HS-5 (cell line): Measurements from ENCODE around the gene BRCA1.
"Not testable (repeated sequence)": the region's sequence is repeated elsewhere in the genome, so short reads cannot be mapped to it uniquely, and the experiment has no call there.

Experiments used
- DNase-seq: peaks from one replicate; pipeline ENCODE4 v3.0.0-alpha.2; 2012; ENCODE audit warnings: low read depth

Gene BRCA1

DNA sequence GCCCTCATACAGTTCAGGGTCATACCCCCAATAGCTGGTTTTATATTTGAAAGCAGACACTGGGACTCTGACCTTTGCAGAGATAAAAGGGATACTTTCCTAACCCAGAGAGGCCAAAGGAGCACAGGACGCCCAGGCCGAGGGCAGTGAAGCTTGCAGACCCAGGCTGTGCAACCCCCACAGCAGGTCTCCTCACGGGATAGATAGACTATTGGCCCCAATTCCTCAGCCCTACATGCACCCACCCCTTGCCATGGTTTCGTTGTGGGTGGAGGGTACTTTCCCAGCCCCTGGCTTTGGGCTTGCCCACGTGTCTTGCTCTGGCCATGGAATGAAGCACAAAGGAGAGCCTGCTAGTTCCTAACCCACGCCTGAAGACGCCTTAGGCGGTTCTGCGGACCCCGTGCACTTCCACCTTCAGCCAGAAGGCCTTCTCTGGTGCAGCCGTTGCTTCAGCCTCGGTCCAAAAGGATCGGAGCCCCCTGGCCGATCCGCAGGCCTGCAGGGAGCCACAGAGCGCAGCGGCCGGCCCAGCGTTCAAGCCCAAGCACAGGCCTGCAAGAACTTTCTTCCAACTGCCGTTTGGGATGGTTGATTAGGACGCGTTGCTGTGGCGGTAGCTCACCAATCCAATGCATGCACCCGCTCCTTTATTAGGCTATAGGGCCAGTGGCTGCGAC is 9.8 kb upstream of the BRCA1 start:
- no peak for DNase-seq

DNA sequence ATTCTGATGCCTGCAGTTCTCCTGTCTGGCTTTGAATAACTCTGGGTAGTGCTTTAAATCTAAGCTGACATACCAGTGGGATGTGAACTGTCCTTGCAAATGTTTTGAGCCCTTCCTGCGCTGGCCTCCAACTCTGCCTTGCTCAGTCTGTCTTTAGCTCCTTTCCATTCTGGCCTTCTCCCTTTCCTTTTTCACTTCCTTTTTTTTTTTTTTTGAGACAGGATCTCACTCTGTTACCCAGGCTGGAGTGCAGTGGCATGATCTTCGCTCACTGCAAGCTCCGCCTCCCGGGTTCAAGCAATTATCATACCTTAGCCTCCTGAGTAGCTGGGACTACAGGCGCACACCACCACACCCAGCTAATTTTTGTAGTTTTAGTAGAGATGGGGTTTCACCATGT is 8.3 kb upstream of the BRCA1 start:
- not testable (repeated sequence) for DNase-seq

DNA sequence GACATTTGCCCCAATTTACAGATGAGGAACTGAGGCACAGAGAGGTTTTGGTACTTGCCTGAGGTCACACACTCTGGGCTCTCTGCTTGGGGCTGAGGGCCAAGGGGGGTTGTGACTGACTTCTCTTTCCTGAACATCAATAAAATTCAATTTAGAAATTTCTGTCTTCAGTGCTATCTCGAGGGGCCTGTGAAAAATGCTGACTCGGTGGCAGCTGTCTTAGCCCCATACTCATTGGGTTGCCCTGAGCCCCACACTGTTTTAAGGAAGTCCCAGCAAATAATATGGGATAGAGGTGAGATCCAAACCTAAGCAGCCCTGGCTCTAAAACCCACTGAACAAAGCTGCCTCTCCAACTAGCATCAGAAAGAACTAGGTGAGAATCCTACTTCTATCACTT is 7.0 kb upstream of the BRCA1 start:
- DNase-seq, result no peak

DNA sequence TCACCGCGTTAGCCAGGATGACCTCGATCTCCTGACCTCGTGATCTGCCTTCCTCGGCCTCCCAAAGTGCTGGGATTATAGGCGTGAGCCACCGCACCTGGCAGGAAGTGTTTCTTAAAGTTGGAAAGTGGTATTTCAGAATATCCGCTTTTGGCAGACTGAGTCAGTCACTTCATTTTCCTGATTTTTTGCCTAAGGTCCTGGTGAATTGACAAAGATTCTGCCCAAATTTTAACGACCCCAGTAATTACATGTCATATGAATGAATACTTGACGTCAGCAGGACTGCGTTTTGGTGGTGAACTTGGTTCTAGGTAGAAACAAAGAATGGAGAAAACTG is 4.5 kb upstream of the BRCA1 start:
- DNase-seq, result no peak

DNA sequence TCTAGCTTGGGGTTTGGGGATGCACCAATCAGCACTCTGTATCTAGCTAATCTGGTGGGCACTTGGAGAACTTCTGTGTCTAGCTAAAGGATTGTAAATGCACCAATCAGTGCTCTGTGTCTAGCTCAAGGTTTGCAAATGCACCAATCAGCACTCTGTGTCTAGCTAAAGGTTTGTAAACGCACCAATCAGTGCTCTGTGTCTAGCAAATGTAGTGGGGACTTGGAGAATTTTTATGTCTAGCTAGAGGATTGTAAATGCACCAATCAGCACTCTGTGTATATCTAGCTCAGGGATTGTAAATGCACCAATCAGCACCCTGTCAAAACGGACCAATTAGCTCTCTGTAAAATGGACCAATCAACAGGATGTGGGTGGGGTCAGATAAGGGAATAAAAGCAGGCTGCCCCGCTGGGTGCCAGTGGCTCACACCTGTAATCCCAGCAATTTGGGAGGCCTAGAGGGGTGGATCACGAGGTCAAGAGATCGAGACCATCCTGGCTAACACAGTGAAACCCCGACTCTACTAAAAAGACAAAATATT is 2.2 kb upstream of the BRCA1 start:
- not testable (repeated sequence) for DNase-seq

DNA sequence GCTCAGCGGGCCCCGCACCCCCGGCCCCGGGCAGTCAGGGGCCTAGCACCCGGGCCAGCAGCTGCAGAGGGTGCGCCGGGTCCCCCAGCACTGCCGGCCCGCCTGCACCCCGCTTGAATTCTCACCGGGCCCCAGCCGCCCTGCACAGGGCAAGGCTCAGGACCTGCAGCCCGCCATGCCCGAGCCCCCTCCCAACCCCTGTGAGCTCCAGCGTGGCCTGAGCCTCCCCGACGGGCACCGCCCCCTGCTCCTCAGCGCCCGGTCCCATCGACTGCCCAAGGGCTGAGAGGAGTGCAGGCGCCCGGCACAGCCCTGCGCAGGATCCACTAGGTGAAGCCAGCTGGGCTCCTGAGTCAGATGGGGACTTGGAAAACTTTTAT is 1.7 kb upstream of the BRCA1 start:
- DNase-seq, result no peak

DNA sequence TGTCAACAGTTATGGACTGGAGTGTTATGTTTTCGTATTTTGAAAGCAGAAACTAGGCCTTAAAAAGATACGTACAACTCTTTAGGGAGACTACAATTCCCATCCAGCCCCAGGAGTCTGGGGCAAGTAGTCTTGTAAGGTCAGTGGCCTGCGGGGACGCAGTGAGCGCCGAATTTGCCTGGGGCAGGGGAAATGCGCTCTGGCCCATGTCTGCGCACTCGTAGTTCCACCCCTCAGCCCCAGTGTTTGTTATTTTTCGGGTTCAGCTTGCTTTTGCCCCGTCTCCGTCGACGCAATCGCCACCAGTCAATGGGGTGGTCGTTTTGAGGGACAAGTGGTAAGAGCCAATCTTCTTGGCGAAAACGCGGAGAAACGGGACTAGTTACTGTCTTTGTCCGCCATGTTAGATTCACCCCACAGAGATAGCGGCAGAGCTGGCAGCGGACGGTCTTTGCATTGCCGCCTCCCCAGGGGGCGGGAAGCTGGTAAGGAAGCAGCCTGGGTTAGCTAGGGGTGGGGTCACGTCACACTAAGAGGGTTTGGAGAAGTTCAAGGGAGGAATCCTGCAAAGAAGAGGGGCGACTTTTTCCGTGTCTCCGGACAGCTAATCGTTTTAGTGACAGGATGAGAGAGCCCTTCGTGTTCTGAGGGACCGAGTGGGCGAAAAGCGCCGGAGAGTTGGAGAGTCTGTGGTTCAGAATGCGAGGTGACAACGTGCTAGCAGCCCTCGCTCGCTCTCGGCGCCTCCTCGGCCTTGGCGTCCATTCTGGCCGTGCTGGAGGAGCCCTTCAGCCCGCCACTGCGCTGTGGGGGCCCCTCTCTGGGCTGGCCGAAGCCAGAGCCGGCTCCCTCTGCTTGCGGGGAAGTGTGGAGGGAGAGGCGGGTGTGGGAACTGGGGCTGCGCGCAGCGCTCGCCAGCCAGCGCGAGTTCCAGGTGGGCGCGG is 1.1 kb upstream of the BRCA1 start:
- no peak for DNase-seq

DNA sequence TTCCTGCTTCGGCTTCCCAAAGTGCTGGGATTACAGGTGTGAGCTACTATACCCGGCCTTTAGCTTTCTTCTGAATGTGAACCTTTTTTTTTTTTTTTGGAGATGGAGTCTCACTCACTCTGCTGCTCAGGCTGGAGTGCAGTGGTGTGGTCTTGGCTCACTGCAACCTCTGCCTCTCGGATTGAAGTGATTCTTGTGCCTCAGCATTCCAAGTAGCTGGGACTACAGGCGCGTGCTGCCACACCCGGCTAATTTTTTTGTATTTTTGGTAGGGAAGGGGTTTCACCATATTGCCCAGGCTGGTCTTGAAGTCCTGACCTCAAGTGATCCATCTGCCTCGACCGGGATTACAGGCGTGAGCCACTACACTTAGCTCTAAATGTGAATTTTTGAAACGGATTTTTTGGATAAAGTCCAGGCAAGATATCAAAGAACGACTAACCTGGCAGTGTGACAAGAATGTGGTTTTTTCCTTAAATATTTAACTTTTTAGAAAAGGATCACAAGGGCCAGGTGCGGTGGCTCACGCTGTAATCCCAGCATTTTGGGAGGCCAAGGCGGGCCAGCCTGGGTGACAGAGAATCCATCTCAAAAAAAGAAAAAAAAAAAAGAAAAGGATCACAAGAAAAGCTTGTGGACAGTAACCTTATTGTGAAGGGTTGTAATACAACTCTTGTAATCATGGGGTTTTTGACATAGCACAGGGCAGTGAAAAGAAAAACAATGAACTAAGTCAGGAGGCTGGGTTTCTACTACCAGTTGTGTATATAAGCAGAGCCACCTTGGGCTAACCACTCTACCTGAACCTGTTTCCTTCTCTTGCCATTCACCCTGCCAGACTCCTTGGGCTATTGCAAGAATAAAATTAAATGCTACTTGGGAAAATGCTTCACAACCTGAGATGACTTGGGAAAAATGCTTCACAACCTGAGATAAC is 6.2 kb downstream of the BRCA1 start:
- no peak for DNase-seq

DNA sequence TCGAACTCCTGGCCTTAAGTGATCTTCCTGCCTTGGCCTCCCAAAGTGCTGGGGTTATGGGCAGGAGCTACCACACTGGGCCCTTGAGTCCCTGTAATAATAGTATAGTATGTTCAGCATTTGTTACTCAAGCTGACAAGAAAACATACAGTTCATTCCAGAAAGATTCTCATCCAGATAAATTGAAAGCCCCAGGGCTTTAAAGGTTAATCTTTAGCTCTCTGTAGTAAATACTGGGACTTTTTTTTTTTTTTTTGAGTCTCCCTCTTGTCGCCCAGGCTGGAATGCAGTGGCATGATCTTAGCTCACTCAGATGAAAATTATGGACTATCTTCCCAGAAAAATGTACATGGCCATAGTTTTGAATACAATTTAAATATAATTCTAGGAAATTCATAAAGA is 11.0 kb downstream of the BRCA1 start:
- no peak for DNase-seq

DNA sequence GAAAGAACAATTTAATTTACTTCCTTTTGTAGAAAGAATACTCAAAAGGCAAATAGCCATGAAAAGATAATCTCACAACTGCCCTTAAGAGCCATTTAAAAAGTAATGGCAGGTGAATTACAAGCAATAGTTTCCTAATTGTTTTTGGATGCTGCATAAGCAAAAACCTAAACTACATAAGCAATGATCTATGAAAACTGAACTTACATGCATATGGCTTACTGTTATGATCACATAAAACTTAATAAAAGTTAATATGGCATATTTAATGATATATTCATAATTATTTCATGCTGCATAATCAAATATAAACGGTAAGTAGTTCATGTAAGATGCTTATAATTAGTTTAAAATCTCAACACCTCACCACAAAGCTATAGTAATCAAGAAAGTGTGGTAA is 18.6 kb downstream of the BRCA1 start:
- DNase-seq, result no peak

DNA sequence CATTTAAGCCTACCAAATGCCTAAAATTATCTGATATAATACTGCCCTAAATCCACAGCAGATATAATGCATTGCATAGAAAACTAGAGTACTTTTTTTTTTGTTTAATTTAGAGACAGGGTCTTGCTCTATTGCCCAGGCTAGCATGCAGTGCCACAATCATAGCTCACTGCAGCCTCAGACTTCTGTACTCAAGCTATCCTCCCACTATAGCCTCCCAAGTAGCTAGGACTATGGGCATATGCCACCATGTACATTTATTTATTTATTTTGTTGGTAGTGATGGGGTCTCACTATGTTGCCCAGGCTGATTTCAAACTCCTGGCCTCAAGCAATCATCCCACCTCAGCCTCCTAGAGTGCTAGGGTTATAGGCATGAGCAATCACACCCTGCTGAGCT is 20.0 kb downstream of the BRCA1 start:
- no peak for DNase-seq

DNA sequence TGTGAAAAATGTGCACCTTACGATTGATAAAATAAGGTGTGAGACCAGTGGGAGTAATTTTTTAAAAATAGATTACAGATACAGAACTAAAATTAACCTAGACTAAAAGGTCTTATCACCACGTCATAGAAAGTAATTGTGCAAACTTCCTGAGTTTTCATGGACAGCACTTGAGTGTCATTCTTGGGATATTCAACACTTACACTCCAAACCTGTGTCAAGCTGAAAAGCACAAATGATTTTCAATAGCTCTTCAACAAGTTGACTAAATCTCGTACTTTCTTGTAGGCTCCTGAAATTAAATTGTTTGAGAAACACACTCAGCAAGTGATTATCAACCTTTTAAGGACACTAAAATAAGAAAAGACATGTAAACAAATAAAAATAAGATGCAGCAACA is 20.5 kb downstream of the BRCA1 start:
- no peak for DNase-seq

DNA sequence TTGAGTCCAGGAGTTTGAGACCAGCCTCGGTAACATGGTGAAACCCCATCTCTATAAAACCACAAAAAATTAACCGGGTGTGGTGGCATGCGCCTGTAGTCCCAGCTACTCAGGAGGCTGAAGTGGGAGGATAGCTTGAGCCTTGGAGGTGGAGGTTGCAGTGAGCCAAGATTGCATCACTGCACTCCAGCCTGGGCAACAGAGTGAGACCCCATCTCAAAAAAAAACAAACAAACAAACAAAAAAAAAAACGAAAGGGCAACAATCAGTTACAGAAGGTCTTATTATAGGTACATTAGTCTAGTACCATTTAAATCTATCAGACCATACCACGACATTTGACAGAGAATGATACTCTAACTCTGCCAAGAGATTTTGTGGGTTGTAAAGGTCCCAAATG is 29.8 kb downstream of the BRCA1 start:
- not testable (repeated sequence) for DNase-seq

DNA sequence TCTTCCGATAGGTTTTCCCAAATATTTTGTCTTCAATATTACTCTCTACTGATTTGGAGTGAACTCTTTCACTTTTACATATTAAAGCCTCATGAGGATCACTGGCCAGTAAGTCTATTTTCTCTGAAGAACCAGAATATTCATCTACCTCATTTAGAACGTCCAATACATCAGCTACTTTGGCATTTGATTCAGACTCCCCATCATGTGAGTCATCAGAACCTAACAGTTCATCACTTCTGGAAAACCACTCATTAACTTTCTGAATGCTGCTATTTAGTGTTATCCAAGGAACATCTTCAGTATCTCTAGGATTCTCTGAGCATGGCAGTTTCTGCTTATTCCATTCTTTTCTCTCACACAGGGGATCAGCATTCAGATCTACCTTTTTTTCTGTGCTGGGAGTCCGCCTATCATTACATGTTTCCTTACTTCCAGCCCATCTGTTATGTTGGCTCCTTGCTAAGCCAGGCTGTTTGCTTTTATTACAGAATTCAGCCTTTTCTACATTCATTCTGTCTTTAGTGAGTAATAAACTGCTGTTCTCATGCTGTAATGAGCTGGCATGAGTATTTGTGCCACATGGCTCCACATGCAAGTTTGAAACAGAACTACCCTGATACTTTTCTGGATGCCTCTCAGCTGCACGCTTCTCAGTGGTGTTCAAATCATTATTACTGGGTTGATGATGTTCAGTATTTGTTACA is 30.9 kb downstream of the BRCA1 start:
- DNase-seq, result no peak

DNA sequence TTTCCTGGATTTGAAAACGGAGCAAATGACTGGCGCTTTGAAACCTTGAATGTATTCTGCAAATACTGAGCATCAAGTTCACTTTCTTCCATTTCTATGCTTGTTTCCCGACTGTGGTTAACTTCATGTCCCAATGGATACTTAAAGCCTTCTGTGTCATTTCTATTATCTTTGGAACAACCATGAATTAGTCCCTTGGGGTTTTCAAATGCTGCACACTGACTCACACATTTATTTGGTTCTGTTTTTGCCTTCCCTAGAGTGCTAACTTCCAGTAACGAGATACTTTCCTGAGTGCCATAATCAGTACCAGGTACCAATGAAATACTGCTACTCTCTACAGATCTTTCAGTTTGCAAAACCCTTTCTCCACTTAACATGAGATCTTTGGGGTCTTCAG is 32.3 kb downstream of the BRCA1 start:
- DNase-seq, result no peak

DNA sequence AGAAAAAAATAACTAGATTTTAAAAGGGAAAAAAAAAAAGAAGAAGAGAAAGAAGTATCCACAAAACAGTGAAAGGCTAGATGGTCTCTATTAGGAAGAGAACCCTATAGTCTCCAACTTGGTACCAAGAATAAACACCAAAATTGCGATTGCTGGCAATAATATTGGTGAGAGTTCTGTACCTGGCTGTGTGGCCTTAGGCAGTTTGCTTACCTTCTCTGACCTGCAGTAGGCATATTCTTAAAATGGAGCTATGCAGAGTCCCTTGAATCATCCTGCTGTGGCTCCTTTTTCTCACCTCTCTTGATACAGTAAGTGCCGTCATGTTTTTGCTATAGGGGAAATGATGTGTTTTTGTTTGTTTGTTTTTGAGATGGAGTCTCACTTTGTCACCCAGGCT is 35.1 kb downstream of the BRCA1 start:
- no peak for DNase-seq

DNA sequence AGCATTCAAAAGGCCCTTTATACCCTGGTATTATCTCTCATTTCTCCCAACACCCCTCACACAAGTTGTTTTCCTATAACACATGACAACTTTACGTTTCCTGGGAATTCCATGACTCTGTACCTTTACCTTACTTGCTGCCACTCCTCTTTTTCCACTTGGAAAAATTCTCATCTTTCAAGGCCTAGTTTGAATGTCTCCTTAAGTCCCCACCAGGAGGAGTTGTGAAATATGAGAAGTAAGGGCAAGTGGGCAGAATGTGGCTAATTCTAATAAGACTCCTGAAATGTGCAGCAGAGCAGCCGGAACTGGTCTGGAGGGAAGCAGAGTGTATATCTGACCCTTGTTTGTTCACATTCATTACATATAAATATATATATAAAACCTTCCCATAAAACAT is 39.7 kb downstream of the BRCA1 start:
- no peak for DNase-seq

DNA sequence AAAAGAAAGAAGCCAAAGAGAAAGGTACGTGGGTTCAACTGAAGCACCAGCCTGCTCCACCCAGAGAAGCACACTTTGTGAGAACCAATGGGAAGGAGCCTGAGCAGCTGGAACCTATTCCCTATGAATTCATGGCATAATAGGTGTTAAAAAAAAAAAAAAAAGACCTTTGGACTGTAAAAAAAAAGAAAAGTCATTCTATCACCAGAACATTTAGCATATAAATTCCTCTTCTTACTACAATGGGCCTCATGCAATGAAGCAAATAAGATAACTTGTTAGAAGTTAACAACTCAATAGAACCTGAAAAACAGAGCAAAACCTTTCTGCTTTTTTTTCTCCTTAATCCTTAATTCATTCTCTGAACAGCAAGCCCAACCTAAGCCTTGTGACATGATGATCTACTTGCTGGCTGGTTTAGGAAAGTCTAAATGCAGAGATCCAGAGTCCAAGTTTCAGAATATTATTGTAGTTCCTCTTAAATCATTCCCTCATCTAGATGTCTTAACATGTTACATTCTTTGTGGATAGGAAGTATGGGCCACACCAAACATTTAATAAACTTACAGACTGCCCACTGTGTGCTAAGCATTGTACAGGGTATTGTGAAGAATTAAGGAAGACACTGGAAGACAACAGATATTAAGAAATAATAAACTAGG is 45.4 kb downstream of the BRCA1 start:
- DNase-seq, result no peak

DNA sequence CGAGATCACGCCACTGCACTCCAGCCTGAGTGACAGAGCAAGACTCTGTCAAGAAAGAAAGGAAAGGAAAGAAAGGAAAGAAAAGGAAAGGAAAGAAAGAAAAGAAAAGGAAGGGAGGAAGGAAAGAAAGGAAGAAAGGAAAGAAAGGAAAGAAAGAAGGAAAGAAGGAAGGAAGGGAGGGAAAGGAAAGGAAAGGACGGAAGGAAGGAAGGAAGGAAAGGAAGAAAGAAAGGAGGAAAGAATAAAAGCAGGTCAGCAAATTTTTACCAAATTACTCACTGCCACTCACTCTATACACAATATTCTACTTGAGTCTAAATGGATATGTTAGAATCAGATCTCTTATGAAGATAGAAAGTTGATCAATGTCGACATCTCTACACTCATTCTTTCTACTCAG is 50.3 kb downstream of the BRCA1 start:
- no peak for DNase-seq

DNA sequence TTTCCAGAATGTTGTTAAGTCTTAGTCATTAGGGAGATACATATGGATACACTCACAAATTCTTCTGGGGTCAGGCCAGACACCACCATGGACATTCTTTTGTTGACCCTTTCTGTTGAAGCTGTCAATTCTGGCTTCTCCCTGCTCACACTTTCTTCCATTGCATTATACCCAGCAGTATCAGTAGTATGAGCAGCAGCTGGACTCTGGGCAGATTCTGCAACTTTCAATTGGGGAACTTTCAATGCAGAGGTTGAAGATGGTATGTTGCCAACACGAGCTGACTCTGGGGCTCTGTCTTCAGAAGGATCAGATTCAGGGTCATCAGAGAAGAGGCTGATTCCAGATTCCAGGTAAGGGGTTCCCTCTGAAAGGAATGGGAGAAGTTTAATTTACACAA is 54.3 kb downstream of the BRCA1 start:
- DNase-seq, result no peak

DNA sequence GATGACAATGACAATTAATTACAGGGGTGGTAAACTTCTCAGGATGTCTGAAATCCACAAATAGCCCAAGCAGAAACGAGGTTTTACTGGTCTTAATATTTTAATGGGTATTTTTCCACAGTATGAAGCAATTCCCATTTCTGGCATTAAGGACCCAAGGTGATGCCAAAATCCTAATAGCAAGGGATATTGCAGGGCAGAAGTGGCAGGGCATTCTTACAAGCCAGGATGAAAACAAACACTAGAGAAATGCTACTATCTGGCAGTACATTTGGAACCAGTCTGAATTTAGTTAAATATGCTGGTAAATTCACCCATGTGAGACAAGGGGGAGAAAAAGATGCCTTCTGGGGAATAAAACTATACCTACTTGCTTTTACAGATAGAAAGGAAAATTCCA is 54.9 kb downstream of the BRCA1 start:
- no peak for DNase-seq
